Chondrocyte (in vitro differentiated cells): ENCODE measurements around the gene CREB3L2. TPM values are rescaled to one million over a fixed set of nuclear protein-coding genes. Genes with fewer than 3 reads are reported as not detected.
"Not testable (repeated sequence)": the region's sequence is repeated elsewhere in the genome, so short reads cannot be mapped to it uniquely, and the experiment has no call there.

Source experiments
- DNase-seq: peaks from one replicate; pipeline ENCODE4 v3.0.0; 2021; ENCODE audit warnings: mixed read lengths, low spot score
- H3K27ac Mint-ChIP-seq: one replicate; pipeline ENCODE4 v1.8.0; 2021; ENCODE audit warnings: mild to moderate bottlenecking, moderate library complexity, mixed read lengths; ENCODE audit not compliant: unreplicated experiment
- H3K27me3 Mint-ChIP-seq: 2 replicates; pipeline ENCODE4 v1.8.0; 2021; ENCODE audit warnings: low read depth, mixed read lengths
- H3K36me3 Mint-ChIP-seq: 2 replicates; pipeline ENCODE4 v1.8.0; 2021; ENCODE audit warnings: low read depth, mixed read lengths
- H3K4me1 Mint-ChIP-seq: 2 replicates; pipeline ENCODE4 v1.8.0; 2021; ENCODE audit warnings: low read depth, mild to moderate bottlenecking, mixed read lengths
- H3K4me3 Mint-ChIP-seq: one replicate; pipeline ENCODE4 v1.8.0; 2021; ENCODE audit warnings: mild to moderate bottlenecking, moderate library complexity, mixed read lengths; ENCODE audit not compliant: unreplicated experiment
- H3K9me3 Mint-ChIP-seq: 2 replicates; pipeline ENCODE4 v1.8.0; 2021; ENCODE audit warnings: low read depth, mixed read lengths
- CTCF ChIP-seq: fragments of 200-600 bp; sonication (generic); IDR thresholded peaks from 2 replicates; pipeline ENCODE4 v1.5.0; 2021; ENCODE audit warnings: antibody characterized with exemption, mild to moderate bottlenecking, moderate library complexity
- total RNA-seq: library from RNA; stranded (reverse); gene quantifications from 3 replicates; pipeline ENCODE4 v1.2.1, GENCODE V29; 2021

The CREB3L2 gene
- total RNA-seq, 1 donor from 2014 or later: 217 TPM

GRCh38 chr7:137930581-137930980 lies 71.3 kb downstream of the CREB3L2 start:
- DNase-seq: no peak
- Mint-ChIP-seq H3K27me3 (no peaks in the 10 kb centered on the region), H3K27ac (peak overlapping the region; percentile 81), H3K4me3 (no peak overlapping the region), H3K36me3 (peaks cover 21% of the 10 kb centered on the region), H3K4me1 (peaks cover 69% of the 10 kb centered on the region), H3K9me3 (no peaks in the 10 kb centered on the region)
- TF ChIP-seq CTCF: no peak

GRCh38 chr7:137928626-137929025 lies 73.3 kb downstream of the CREB3L2 start:
- Mint-ChIP-seq H3K36me3 (peaks cover 34% of the 10 kb centered on the region), H3K9me3 (no peaks in the 10 kb centered on the region), H3K4me3 (no peak overlapping the region), H3K4me1 (peaks cover 69% of the 10 kb centered on the region), H3K27me3 (no peaks in the 10 kb centered on the region), H3K27ac (peak overlapping the region; percentile 67)
- no peak for DNase-seq
- no peak for TF ChIP-seq CTCF

GRCh38 chr7:137927386-137927785 lies 74.5 kb downstream of the CREB3L2 start:
- Mint-ChIP-seq H3K36me3 (peaks cover 37% of the 10 kb centered on the region), H3K27ac (peak overlapping the region; percentile 82)

GRCh38 chr7:137926206-137926605 lies 75.7 kb downstream of the CREB3L2 start:
- Mint-ChIP-seq H3K36me3 (peaks cover 40% of the 10 kb centered on the region), H3K4me1 (peaks cover 66% of the 10 kb centered on the region), H3K27ac (peak overlapping the region; percentile 82)
- H3K27me3 Mint-ChIP-seq, DNase-seq, H3K4me3 Mint-ChIP-seq, H3K9me3 Mint-ChIP-seq: not testable (repeated sequence)

More at GRCh38 chr7:137927386-137927785, 74.5 kb downstream of the CREB3L2 start:
- DNase-seq: no peak
- no peak overlapping the region for H3K4me3 Mint-ChIP-seq
- no peaks in the 10 kb centered on the region for H3K9me3 Mint-ChIP-seq
- H3K4me1 Mint-ChIP-seq: peaks cover 67% of the 10 kb centered on the region
- no peaks in the 10 kb centered on the region for H3K27me3 Mint-ChIP-seq
- TF ChIP-seq CTCF: no peak

- Mint-ChIP-seq H3K4me3 (no peak overlapping the region), H3K27ac (peak overlapping the region; percentile 76), H3K27me3 (no peaks in the 10 kb centered on the region), H3K36me3 (peaks cover 40% of the 10 kb centered on the region), H3K9me3 (no peaks in the 10 kb centered on the region), H3K4me1 (peaks cover 67% of the 10 kb centered on the region)
- DNase-seq: no peak
- no peak for TF ChIP-seq CTCF
Measured at GRCh38 chr7:137925754-137926153, 76.1 kb downstream of the CREB3L2 start.

GRCh38 chr7:137925091-137925490 lies 76.8 kb downstream of the CREB3L2 start:
- Mint-ChIP-seq H3K27ac (peak overlapping the region; percentile 76), H3K36me3 (peaks cover 41% of the 10 kb centered on the region), H3K4me3 (no peak overlapping the region), H3K4me1 (peaks cover 67% of the 10 kb centered on the region), H3K9me3 (no peaks in the 10 kb centered on the region), H3K27me3 (no peaks in the 10 kb centered on the region)
- DNase-seq: no peak
- no peak for TF ChIP-seq CTCF
